A673 (cell line): ENCODE results near the gene P2RX6. TPM values are rescaled to one million over a fixed set of nuclear protein-coding genes. Genes with fewer than 3 reads are reported as not detected.
"Not testable (repeated sequence)": the region's sequence is repeated elsewhere in the genome, so short reads cannot be mapped to it uniquely, and the experiment has no call there.

Source experiments
- BruUV-seq: library from RNA; stranded (reverse); fragments of 400-500 nt; replicated peaks from 2 replicates; lab custom pipeline; 2021; lab: Mats Ljungman, UMichigan
- CTCF ChIA-PET: fragments of 300-600 bp; sonication (Branson Sonifier 250); formaldehyde crosslinking; loops from one replicate; lab custom pipeline; 2022; ENCODE audit warnings: antibody characterized with exemption; lab: Charles Lee
- POLR2A ChIA-PET: fragments of 300-600 bp; sonication (Branson Sonifier 250); formaldehyde crosslinking; loops from one replicate; lab custom pipeline; 2022; ENCODE audit warnings: antibody characterized with exemption; ENCODE audit not compliant: low non-redundant PET; lab: Charles Lee
- DNase-seq: peaks from one replicate; pipeline ENCODE4 v3.0.0-alpha.2; 2015; ENCODE audit warnings: low spot score
- H3K27ac ChIP-seq: fragments of 200-600 bp; sonication (generic); 2 replicates; pipeline ENCODE4 v1.5.1; 2016; ENCODE audit warnings: mixed run types, low read depth, mild to moderate bottlenecking, mixed read lengths, antibody characterized with exemption, low read length; ENCODE audit not compliant: poor library complexity, severe bottlenecking
- H3K27me3 ChIP-seq: fragments of 200-600 bp; sonication (generic); replicated peaks from 2 replicates; pipeline ENCODE4 v1.6.1; 2017; ENCODE audit warnings: mixed run types, low read depth, mild to moderate bottlenecking, mixed read lengths, antibody characterized with exemption, low read length; ENCODE audit not compliant: insufficient read depth, poor library complexity
- H3K36me3 ChIP-seq: fragments of 200-600 bp; sonication (generic); 2 replicates; pipeline ENCODE4 v1.6.1; 2016; ENCODE audit warnings: mixed run types, mild to moderate bottlenecking, mixed read lengths, antibody characterized with exemption, low read length; ENCODE audit not compliant: insufficient read depth, poor library complexity, severe bottlenecking
- H3K4me1 ChIP-seq: fragments of 200-600 bp; sonication (generic); 2 replicates; pipeline ENCODE4 v1.6.1; 2017; ENCODE audit warnings: mixed run types, mild to moderate bottlenecking, mixed read lengths, antibody characterized with exemption, low read length; ENCODE audit not compliant: insufficient read depth, poor library complexity, severe bottlenecking
- H3K4me3 ChIP-seq: fragments of 200-600 bp; sonication (generic); 2 replicates; pipeline ENCODE4 v1.5.1; 2016; ENCODE audit warnings: low read depth, mixed run types, mild to moderate bottlenecking, mixed read lengths, low read length; ENCODE audit not compliant: poor library complexity, severe bottlenecking
- H3K9me3 ChIP-seq: fragments of 200-600 bp; sonication (generic); 2 replicates; pipeline ENCODE4 v1.6.1; 2016; ENCODE audit warnings: mixed run types, low read depth, mild to moderate bottlenecking, mixed read lengths, antibody characterized with exemption, low read length; ENCODE audit not compliant: poor library complexity, severe bottlenecking
- EZH2 ChIP-seq: fragments of 200-600 bp; sonication (generic); IDR thresholded peaks from 2 replicates; pipeline ENCODE4 v1.6.1; 2017; ENCODE audit warnings: borderline replicate concordance, low read depth, mild to moderate bottlenecking, mixed read lengths, antibody characterized with exemption, low read length; ENCODE audit not compliant: poor library complexity, severe bottlenecking
- intact Hi-C: fragments of 100-400 bp; cut with micrococcal nuclease; formaldehyde crosslinking; loops from one replicate; pipeline ENCODE4 v1.10.0; 2022; ENCODE audit not compliant: unreplicated experiment
- total RNA-seq: library from RNA; stranded (reverse); gene quantifications from 2 replicates; pipeline ENCODE4 v1.2.3, GENCODE V29; 2021
- TF ChIP-seq, protein P1 (sequence below): fragments of 300-800, 200-600 bp; sonication (generic); conservative IDR thresholded peaks from 2 replicates; pipeline ENCODE4 v1.5.1; 2017; ENCODE audit warnings: low read depth, mild to moderate bottlenecking, antibody characterized with exemption, low read length, moderate library complexity, mixed read lengths

P2RX6 gene
- total RNA-seq, 1 experiment from 2014 or later = 0.43 TPM

DNA sequence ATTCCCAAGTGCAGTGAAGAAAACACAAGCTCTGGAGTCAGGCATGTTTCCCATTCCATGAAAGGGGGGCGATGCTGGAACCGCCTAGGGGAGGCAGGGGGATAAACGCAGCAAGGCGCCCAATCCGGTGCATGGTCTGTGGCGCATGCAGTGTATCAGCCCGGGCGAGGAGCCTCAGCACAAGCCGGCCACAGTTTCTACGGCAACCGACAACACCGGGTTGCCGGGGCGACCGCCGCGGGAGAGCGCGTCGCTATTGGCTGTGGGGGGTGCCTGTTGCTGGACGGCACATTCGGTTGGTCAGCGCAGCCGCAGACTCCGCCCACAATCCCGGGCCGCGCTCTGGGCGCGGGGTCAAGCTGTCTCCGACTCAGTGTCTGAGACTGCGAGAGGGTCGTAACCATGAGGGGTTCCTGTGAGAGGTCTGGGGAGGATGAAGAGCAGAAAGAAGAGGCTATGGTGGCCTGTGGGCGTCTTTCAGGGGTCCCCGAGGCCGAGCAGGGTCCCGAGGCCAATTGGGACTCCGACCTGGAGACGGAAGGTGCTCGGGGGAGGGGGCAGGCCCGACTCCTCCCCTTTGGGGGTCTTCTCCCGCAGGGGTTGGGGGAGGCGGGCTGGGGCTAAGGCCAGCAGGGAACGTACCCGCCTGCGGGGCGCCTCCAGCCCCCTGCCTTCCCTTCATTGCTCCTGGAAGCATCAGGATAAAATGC lies 30.8 kb downstream of the P2RX6 start, which contains the start of gene LRRC74B:
LRRC74B (plus strand) TSS at position 362 of the 710 bp plus-strand sequence; CDS start at position 403, 41 bp downstream.
- peak within 1 kb of the TSS; percentile 33 for H3K4me3 ChIP-seq
- no peaks in the 10 kb centered on the region for H3K27me3 ChIP-seq
- intact Hi-C loops = no loop called here
- H3K4me1 ChIP-seq = peaks cover 10% of the 10 kb centered on the region
- POLR2A ChIA-PET = no interaction called here
- DNase-seq = peak; percentile 93
- H3K27ac ChIP-seq = no peak within 1 kb of the TSS
- no peaks in the 10 kb centered on the region for H3K9me3 ChIP-seq
- CTCF ChIA-PET = no interaction called here
- no TSS peak for BruUV-seq
- TF ChIP-seq, protein P1, sequence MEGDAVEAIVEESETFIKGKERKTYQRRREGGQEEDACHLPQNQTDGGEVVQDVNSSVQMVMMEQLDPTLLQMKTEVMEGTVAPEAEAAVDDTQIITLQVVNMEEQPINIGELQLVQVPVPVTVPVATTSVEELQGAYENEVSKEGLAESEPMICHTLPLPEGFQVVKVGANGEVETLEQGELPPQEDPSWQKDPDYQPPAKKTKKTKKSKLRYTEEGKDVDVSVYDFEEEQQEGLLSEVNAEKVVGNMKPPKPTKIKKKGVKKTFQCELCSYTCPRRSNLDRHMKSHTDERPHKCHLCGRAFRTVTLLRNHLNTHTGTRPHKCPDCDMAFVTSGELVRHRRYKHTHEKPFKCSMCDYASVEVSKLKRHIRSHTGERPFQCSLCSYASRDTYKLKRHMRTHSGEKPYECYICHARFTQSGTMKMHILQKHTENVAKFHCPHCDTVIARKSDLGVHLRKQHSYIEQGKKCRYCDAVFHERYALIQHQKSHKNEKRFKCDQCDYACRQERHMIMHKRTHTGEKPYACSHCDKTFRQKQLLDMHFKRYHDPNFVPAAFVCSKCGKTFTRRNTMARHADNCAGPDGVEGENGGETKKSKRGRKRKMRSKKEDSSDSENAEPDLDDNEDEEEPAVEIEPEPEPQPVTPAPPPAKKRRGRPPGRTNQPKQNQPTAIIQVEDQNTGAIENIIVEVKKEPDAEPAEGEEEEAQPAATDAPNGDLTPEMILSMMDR = no peak
- TF ChIP-seq EZH2 = no peak
- H3K36me3 ChIP-seq = no peaks in the 10 kb centered on the region

DNA sequence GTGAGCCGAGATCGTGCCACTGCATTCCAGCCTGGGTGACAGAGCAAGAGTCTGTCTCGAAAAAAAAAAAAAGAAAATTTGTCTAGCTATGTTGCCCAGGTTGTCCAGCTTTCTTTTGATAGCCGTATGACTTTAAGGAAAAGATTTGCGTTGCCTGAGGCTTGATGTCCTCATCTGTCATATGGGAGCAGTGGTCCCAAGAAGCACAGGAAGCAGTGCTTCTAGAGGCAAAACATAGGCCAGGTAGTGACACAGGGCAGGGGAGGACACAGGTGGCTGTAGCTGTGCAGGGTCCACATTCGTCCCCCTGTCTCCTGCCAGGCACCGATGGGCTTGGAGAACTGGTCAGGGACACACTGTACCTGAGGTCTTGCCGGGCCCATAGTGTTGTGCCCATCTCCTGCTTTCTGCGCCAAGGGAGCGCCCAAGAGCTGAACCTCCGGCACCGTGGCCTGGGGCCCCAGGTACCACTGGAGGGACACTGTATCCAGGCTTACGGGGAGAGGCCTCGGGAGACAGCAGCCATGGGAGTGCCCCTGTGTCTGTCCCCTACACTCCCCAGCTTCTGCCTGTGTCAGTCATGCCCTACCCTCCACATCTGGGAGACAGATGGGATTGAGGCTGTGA lies 32.2 kb downstream of the P2RX6 start:
- intact Hi-C loops = no loop called here
- ChIA-PET CTCF (no interaction called here), POLR2A (no interaction called here)
- Histone ChIP-seq H3K9me3 (no peaks in the 10 kb centered on the region), H3K36me3 (no peaks in the 10 kb centered on the region), H3K4me1 (peaks cover 10% of the 10 kb centered on the region), H3K27me3 (no peaks in the 10 kb centered on the region), H3K27ac (no peak overlapping the region), H3K4me3 (no peak overlapping the region)
- TF ChIP-seq, protein P1 = no peak
- no peak for TF ChIP-seq EZH2
- DNase-seq = no peak
- no TSS peak for BruUV-seq

DNA sequence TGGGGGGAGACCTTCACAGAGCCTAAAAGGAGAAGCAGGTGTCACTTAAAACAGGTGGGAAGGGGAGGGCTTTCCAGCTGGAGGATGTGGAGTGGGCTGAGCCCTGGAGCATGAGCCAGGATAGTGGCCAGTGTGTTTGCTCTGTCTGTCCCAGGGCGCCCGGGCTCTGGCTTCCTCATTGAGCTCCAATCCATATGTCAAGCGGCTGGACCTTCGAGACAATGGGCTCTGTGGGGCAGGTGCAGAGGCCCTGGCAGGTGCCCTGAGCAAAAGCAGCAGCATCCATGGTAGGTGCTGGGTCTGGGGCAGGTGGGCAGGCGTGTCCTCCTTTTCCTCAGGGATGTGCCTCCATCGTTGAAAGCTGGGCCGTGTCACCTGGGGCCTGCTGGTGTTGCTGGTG lies 32.8 kb downstream of the P2RX6 start:
- ChIA-PET POLR2A (no interaction called here), CTCF (no interaction called here)
- Histone ChIP-seq H3K27me3 (no peaks in the 10 kb centered on the region), H3K4me3 (no peak overlapping the region), H3K4me1 (peaks cover 10% of the 10 kb centered on the region), H3K27ac (no peak overlapping the region), H3K36me3 (no peaks in the 10 kb centered on the region), H3K9me3 (no peaks in the 10 kb centered on the region)
- DNase-seq = no peak
- intact Hi-C loops = no loop called here
- TF ChIP-seq EZH2 = no peak
- TF ChIP-seq, protein P1 = no peak
- BruUV-seq = no TSS peak

DNA sequence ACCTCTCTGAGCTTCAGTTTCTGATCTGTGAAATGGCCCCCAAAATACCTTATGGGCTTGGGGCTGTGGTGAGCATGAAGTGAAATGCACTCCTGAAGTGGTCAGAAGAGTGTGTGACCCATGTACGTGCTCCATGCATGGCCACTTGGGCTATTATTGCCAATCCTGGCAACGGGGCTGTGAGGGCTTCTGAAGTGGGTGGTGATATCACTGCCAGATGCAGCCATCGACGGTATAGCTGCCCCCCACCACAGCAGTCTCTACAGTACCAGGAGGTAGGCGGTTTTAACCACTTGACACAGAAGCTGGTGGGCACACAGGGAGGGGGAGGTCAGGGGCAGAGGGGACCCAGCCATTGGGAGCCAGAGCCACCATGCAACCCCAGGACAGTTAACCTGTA lies 33.5 kb downstream of the P2RX6 start:
- intact Hi-C loops, H3K4me3 ChIP-seq, BruUV-seq, POLR2A ChIA-PET, H3K27me3 ChIP-seq, H3K27ac ChIP-seq, H3K36me3 ChIP-seq, H3K9me3 ChIP-seq, DNase-seq, CTCF ChIA-PET: not testable (repeated sequence)
- H3K4me1 ChIP-seq = peaks cover 10% of the 10 kb centered on the region

DNA sequence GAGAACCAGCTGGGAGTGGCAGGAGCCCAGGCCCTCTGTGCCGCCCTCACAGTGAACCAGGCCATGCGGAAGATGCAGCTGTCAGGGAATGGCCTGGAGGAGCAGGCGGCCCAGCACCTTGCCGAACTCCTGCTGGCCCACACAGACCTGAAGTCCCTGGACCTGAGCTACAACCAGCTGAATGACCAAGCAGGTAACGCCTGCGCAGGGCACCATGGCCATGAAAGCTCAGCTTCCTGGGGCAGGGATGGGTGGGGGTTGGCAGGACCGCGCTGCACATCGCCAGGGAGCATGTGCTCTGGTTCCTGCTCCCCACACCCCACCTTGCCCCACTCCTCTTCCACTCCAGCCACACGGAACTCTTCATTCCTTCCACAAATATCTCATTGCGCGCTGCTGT lies 34.0 kb downstream of the P2RX6 start:
- BruUV-seq, H3K27ac ChIP-seq: not testable (repeated sequence)

More for the DNA sequence above, 34.0 kb downstream of the P2RX6 start:
- H3K4me3 ChIP-seq, H3K27me3 ChIP-seq, POLR2A ChIA-PET, CTCF ChIA-PET, H3K9me3 ChIP-seq, DNase-seq, intact Hi-C loops, H3K36me3 ChIP-seq: not testable (repeated sequence)
- H3K4me1 ChIP-seq = peaks cover 10% of the 10 kb centered on the region
